Skin of body (tissue), 2 donors: Measurements from ENCODE around the gene GLRX5. TPM values are rescaled to one million over a fixed set of nuclear protein-coding genes. Genes with fewer than 3 reads are reported as not detected.

ENCODE experiments used
- DNase-seq: peaks from one replicate; lab custom pipeline; 2025; lab: John Stamatoyannopoulos, UW
- total RNA-seq: library from RNA; depleted of rRNA; stranded (reverse); fragments of >200 nt; gene quantifications from one replicate; pipeline ENCODE4 v1.2.3, GENCODE V29; 2014

The GLRX5 gene
- 38.5 TPM for total RNA-seq

DNA sequence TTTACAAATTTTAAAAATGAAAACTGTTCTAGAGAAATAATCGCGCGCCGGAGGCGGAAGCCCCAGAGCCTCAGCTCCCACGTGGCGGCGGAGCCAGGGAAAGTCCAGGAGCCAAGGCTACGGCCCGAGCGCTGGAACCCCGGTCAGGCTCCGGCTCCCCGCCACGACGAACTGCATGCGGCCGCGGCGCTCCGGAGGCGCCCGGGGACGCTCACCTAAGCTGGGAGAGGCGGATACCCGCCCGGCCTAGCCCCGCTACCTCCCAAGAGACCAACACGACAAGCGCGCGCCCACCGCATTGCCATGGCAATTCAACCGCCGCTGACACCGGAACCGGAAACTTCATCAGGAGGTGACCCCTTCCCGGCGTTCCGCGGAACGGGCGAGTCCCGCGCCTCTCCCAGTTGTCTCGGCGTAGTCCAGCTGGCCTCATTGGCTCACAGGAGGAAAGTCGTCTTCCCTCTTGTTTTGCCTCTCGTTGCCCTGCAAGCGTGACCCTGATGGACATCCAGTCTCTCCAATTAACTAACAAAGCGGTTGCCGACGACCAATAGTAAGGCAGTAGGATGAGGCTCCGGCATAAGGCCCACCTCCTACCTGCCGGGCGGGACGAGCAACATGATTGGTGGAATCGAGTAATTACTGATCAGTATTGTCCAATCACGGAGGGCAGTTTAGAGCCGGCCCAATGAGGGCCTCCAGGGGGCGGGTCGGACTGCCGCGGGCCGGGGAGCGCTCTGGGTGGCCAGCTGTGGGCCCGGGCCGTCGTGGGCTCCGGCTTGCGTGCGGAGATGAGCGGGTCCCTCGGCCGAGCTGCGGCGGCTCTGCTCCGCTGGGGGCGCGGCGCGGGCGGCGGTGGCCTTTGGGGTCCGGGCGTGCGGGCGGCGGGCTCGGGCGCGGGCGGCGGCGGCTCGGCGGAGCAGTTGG, at the start of gene GLRX5:
Gene GLRX5 (plus strand): TSS at position 752 of the 927 bp plus-strand sequence. CDS start 40 bp downstream, at position 792.
- peak; percentile 100 for DNase-seq

DNA sequence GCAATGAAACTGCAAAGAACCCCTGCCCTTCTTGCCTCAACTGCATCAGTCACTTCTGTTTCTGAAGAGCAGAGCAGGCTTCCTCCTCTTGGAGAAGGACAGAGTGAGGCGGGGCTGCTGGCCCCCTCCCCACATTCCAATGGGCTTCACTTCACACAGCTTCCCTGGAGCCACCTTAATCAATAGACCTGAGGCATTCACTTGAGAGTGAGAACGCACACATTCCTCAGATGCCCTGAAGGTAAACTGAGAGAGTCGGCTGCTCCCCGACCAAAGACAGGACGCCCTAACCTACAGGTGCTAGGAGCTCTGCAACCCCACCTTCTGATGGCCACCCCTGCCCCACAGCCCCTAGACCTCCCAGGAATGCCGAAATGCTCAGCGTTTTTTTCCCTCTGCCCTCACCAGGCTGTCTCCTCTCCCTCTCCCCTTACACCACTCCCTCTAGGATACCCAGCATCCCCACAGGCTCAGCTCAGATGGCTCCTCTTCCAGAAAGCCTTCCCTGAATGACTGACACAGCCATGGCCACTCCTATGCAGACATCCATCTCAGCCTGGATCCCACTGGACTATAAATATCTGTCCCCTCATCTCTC, 49.5 kb upstream of the GLRX5 start:
- no peak for DNase-seq

DNA sequence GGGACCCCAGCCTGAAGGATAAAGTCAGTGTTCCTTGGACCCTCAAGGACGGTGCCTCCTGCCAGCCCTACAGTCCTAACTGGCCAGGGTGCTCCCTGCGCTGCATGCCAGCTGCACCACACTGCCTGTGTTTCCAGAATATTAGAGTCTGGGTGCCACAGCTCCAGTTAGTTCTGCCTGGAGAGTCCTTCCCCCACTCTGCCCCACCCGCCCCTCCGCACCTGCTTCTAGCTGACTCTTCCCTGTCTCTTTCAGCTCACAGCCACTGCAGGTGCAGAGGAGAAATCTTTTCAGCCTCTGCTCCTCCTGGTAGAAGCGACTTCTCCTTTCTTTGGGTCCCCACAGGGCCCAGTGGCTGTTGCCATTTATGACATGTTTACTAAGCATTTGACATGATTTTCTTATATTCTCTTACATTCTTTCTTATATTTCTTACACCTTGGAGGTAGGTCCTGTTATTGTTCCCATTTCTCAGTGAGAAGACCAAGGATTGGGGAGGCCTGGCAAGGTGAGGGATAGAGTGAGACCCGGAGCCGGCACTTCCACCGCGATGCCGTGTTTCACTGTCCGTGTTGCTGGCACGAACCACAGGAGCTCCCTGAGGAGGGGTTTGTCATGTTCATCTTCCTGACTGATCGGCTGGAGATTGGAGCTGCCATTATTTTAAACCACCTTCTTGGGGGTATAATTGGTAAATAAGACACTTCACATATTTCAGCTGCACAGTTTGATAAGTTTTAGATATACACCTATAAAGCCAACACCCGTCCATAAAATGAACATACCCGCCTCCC, 47.8 kb upstream of the GLRX5 start:
- no peak for DNase-seq

DNA sequence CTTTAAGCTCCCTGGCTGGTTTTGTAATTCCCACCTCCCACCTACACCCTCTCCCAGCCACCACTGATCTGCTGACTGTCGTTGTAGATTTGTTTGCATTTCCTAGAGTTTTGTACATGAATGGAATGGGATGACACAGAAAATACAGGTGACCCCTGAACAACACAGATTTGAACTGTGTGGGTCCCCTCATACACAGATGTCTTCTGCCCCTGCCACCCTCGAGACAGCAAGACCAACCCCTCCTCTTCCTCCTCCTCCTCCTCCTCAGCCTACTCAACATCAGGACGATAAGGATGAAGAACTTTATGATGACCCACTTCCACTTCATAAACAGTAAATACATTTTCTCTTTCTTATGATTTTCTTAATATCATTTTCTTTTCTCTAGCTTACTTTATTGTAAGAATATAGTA, 47.2 kb upstream of the GLRX5 start:
- DNase-seq, result no peak

DNA sequence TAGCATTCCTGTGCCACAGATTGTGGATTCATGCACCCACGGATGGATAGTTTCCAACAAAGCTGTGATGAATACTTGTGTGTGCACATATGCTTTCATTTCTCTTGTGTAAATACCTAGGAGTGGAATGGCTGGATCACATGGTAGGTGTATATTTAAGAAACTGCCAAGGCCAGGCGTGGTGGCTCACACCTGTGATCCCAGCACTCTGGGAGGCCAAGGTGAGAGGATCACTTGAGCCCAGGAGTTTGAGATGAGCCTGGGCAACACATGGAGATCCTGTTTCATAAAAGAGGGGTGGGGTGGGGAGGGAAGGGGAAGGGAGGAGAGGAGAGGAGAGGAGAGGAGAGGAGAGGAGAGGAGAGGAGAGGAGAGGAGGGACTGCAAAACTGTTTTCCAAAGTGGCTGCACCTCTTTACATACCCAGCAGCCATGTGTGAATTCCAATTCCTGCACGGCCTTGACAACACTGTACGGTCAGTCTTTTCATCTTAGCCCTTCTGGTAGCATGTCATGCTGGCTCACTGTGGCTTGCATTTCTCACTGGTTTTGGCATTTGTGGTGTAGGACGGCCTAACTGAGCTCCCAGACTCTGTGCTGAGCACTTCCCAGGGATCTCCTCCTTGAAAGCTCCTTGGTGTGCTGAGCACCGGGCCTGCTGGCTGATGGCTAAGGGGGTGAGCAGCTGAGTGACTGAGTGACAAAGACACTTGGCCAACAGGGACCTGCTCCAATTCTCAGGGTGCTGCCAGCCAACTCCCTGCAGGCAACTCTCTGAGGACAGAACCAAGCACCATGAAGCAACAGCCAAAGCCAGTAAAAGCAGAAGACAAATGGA, 46.3 kb upstream of the GLRX5 start:
- DNase-seq, result no peak

DNA sequence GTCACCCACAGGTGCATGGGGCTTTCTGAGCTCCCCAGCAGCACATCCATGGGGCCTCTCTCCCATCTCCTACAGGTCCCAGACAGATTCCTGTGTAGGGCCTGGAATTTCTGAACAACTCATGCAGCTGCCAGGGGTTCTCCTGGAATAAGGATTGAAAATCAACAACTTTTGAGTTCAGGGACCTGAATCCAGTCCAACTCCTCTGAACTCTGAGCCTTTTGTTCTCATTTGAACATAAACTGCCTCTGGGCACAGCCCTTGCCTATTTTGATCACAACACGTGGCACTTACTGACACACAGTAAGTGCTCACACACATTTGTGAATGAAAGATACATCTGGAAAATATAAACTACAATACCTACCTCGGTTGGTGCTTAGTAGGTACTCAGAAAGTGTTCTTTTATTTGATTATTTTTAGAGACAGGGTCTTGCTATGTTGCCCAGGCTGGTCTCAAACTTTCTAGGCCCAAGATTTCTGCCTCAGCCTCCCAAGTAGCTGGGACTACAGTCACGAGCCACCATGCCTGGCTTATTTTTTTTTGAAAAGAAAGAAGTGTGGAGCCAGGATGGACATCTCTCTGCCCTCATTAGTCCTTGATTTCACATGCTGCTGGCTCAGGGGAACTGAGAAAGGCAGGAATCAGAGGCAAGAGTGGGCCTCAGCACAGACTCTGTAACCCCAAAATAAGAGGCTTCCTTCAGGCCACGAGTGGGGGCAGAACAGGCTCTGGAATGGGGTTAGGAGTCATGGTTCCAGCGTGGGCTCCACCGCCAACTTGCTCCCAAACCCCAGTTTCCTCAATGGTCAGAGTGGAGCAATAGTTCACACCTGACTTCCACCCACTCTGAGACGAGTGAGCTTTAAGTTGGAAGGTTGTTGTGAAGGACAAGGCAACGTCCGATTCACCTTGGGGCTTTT, 45.4 kb upstream of the GLRX5 start:
- DNase-seq, result no peak

DNA sequence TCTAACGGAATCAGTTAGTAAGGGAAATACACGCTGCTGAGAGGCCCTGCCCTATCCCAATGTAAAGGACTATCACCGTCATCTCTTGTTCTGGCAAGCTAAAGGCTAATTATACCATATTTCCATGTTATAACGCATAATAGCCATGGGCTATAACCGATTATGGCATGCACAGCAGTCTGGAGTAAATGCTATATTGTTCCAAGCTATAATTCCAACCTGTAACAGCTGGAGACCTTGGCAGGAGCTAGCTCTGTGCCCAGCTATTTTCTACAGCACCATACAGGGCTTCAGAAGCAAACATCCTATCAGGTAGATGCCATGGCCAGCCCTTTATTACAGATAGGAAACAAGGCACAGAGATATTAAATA, 44.7 kb upstream of the GLRX5 start:
- DNase-seq, result no peak

DNA sequence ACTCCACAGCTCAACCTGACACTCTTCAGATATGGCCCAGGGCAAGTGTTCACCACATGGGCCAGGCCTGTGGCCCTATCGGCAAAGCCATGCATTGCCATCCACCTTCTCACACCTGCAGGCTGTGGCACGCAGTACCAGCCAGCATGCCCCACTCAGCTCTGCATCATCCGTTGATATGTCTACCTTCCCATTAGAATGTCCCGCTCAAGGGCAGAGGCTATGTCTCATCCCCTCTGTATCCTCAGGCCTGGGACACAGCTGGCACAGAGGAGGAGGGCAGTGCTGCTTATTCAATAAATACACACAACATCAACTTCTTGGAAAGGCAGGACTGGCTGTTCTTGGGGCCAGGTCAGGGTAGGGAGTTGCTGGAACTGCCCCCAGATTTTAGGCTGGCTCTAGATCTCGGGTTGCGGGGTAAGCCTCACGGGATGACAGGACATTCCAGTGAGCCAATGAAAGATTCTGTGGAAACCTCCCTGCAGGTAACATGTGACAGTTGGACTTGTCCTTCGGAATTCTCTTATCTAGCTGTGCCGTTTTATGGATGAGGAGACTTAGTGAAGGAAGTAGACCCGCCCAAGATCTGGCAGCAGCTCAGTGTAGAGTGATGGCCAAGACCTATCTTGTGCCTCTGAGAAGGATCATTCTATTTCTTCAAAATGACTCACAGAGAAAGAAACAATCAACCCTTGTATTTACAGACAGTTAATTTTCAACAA, 44.0 kb upstream of the GLRX5 start:
- no peak for DNase-seq

DNA sequence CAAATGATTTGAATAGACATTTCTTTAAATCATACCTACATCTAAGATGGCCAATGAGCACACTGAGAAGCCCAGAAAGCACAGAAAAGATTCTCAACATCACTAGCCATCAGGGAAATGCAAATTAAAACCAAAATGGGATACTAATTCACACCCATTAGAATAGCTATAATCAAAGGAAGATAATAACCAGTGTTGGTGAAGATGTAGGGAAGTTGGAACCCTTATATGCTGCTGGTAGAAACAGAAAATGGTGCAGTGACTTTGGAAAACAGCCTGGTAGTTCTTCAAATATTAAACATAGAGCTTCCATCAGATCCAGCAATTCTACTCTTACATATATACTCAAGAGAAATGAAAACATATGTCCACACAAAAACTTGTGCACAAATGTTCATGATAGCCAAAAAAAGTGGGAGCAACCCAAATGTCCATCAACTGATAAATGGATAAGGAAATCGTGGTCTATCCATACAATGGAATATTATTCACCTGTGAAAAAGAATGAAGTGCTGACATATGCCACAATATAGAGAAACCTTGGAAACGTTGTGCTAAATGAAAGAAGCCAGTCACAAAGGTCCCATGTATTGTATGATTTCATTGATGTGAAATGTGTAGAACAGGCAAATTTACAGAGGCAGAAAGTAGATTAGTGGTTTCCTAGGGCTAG, 42.8 kb upstream of the GLRX5 start:
- DNase-seq, result no peak

DNA sequence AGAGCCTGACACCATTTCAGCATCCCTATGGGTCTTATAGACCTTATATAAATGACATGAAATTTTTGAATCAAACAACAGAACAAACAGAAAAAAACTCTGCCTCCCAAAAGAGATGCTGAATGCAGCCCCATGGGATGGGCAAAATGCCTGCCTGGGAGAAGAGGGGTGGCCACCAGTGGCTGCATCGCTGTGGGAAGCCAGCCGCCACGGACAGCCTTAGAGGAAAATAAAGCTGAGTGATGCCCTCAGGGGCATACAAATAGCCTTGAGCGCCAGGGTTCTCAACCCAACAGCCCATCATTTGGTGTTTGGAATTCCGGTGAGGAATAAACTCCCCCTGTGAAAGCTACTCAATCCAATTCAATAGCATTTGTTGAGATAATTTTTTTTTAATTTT, 41.3 kb upstream of the GLRX5 start:
- DNase-seq, result no peak

DNA sequence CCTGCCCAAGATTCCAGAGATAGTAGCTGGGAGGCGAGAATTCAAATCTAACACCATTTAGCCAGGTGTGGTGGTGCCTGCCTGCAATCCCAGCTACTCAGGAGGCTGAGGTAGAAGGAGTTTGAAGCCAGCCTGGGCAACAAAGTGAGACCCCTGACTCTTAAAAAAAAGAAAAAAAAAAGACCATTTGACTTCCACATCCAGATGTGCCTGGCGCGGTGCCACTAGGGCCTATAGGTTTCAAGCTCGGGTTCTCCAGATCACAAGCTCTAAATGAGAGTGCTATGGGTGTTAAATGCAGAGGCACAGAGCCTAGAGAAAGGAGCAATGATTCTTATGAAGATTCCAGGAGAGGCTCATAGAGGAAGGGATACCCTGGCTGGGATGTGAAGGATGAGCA, 40.9 kb upstream of the GLRX5 start:
- no peak for DNase-seq

DNA sequence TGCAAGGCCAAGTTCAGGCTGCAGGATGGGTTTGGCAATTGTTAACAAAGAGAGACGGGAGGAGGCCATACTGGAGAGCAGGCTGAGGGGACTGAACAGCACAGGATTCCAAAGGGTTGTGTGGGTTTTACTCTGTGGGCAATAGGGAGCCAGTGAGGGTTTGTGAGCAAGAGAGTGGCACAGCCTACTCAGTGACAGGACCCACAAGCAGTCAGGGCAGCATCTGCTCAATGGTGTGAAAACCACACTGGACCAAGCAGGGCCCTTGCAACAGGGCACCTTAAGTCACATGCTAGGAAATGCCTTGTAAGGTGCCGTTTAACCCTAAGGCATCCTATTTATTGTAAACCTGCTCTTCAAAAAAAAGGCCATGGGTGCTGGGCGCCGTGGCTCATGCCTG, 40.4 kb upstream of the GLRX5 start:
- DNase-seq, result no peak

DNA sequence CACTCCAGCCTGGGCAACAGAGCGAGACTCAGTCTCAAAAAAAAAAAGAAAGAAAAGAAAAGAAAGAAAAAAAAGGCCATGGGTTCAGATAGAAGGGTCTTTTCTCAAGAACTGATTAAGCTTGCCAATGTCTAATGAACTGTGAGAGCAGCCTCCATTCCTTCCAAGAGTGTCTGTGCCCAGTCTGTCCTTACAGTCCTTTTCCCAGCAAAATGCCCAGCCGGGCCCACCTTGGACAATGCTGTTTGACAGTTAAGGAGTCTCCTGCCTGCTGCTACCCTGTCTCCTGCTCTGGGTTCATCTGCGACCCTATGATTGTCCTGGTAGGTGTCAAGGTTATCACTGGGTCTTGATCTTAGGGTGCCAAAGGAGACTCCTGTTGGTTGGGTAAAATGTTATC, 39.8 kb upstream of the GLRX5 start:
- no peak for DNase-seq

DNA sequence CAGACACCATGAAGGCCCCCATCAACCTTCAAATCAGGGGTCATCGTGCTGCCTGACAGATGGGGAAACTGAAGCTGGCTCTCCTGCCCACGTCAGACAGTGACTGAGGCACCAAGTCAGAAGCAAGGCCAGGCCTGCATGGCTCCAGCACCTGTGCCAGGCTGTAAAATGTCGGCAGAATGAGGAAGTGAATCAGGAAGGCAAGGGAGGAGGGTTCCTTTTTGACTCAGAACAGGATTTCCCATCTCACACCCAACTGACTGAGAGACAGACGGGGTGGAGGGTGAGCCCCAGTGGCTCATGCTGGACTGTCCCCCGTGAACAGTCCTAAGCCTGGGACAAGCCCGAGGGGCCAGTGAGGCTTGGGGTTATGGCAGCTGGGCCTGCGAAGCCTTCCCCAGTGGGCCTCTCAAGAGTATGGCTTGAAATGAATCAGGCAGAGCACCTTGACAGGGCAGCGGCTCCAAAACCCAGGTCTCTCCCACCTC, 39.3 kb upstream of the GLRX5 start:
- no peak for DNase-seq

DNA sequence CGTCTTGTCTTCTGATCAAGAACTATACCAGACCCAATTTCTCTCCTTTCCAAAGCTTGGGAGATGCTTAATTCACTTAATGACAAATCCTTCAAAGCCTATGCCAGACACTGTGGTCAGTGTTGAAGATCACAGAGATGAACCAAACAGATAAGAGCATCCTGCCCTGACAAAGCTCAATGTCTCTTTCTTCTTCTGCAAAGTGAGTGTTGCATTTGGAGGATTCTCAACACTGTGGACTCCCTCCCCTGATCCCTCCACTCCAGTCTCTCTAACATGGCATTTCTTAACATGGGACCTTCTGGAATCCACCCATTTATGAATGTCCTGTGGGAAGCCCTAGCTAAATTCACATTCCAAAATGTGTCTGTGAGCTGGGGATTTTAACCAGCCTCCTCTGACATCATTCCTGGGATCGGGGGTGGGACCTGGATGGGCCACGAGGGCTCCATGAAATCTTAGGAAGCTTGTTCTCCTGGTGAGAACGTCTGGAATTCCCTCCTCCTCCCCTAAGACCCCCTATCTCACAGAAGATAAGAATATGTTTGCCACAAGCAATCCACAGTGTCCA, 38.7 kb upstream of the GLRX5 start:
- DNase-seq, result no peak

DNA sequence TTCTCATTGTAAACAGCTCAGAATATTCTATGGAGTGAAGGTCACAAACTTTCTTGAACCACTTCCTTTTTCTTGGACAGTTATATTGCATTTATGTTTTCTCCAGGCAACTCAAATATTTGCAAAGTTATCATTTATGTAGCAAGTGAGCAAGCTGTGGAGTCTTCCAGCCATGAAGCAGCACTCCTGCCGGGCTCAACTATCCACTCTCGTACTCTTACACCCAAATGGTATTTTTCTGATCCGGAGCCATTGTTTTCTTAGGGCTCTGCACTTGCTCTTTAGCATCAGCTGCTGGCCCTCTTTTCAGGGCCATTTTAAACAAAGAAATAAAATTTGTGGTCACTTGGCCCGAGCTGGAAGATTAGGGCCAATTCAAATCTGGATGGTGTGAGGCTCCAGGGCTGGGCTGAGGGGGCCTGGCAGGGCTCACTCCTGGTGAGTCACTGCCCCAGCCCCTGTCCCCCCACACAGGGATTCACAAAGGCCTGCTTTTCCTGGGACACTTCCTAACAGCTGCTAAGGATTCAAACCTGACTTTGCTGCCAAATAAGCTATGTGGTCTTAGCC, 38.1 kb upstream of the GLRX5 start:
- peak; percentile 64 for DNase-seq

DNA sequence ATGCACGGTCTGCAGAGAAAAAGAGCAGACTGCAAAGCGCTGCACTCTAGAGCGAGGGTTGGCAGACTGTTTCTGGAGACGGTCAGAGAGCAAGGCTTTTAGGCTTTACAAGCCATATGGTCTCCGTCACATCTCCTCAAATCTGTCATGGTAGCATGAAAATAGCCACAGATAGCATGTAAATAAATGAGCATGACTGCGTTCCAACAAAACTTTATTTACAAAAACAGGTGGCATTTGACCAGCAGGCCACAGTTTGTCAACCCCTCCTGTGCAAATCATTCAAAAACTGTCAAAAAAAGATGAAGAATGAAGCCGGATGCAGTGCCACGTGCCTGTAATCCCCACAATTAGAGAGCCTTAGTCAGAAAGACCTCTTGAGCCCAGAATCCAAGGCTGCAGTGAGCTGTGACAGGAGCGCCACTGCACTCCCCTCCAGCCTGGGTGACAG, 37.3 kb upstream of the GLRX5 start:
- no peak for DNase-seq
